Measurements from ENCODE around the gene KCNE1. TPM values are rescaled to one million over a fixed set of nuclear protein-coding genes. Genes with fewer than 3 reads are reported as not detected.

KCNE1 gene
- total RNA-seq, 1 donor from 2014 or later, result 0.40 TPM

DNA sequence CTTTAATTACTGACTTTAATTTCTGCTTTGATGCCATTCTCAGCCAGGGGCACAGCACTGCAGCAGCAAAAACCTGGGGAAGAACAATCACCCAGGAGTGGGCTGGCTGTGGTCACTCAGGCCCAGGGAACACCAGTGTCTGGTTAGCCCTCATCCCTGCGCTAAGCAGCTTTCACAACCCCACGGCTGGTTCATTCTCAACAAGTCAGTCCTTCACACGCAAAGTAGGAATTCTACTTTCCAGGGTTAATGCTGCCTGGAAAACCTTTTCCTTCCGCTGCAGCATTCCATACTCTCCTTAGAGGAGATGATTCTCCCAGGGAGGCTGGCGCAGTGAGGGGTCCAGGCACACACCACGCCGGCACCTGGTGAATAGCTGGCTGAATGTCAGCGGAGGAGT, 24.3 kb upstream of the KCNE1 start:
- DNase-seq (ENCODE audit: low read depth in 2 of 2), result no peak

DNA sequence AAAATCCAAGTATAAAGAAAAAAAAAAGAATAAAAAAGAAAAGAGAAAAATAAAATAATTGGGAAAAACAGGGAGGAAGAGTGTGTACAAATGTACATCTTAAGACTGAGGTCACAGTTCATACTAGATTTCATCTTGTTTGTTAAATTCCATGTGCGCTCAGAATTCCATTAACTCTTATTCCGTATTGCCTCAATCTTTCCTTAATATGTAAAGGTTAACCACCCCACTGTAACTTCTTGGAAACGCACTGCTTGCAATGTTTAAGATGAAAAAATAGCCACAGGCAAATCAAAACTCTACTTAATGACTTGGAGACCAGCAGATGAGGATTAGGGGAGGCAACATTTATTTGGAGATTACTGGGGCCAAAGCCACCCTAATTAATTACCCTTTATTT, 23.9 kb upstream of the KCNE1 start:
- no peak for DNase-seq (ENCODE audit: low read depth in 2 of 2)

DNA sequence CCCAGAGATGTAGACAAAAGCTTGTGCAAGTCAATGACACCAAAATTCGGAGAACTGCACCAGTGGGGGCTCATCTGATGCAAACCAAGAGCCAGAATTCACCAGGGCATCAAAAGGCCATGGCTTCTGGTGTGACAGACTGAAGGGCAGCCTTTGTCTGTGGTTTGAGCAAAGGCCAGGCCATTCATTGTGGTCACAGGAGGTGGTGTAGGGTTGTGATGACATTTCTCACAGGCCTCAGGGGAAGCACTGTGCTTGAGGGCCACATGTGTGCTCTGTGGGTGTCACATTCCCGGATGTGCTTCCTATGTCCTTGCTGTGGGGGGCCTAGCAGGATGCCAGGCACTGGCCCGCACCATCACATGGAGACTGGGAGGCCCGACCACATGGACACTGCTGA, 22.5 kb upstream of the KCNE1 start:
- no peak for DNase-seq (ENCODE audit: low read depth in 2 of 2)

DNA sequence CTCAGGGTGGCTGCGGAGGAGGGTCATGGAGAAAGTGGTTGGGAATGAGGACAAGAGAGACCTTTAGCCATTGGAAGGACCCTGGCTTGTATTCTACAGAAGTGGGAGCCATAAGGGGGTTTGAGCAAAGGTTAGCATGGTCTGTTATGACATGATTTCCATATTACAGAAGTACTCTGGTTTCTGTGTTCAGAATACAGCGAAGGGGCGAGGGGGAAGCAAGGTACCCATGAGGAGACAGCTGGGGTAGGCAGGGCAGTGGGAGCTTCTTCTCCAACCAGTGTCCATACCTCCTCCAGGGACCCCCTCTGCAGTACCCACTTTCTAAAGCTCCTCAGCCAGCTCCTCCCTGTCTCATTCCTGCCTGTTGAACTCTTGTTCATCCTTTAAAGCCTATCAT, 21.9 kb upstream of the KCNE1 start:
- DNase-seq (ENCODE audit: low read depth in 2 of 2), result no peak

DNA sequence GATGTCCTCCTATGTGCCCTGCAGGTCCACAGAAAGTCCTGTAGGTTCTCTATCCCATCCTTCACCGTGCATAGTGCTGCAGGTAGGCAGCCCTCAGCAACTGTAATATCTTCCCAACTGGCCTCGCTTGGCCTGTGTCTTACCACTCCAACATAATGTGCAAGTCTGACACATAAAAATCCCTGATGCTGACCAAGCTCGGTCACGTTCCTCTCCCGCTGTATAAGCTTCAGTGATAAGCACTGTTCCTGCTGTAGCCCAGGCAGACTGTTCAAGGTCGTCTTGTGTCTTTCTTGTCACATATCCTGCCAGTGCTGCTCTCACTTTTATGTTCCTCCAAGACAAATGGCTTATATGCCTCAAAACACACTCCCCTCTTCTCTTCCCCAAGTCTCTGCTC, 19.4 kb upstream of the KCNE1 start:
- no peak for DNase-seq (ENCODE audit: low read depth in 2 of 2)

DNA sequence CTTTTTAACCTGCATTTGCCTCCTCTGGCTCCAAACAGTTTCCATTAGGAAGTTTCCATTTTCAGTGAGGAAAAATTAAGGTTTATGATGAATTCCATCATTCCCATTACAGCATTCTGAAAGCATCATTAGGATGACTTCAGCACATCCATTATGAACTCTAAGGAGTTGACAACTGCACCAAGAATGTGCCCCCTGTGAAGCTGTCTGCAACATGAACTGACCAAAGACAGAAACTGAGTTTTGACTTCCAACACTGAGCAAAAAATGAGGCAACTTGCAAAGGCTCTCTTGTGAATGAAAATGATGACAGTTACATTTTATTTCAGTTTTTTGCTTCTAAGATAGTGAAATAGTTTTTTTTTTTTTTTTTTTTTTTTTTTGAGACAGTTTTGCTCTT, 18.3 kb upstream of the KCNE1 start:
- no peak for DNase-seq (ENCODE audit: low read depth in 2 of 2)

DNA sequence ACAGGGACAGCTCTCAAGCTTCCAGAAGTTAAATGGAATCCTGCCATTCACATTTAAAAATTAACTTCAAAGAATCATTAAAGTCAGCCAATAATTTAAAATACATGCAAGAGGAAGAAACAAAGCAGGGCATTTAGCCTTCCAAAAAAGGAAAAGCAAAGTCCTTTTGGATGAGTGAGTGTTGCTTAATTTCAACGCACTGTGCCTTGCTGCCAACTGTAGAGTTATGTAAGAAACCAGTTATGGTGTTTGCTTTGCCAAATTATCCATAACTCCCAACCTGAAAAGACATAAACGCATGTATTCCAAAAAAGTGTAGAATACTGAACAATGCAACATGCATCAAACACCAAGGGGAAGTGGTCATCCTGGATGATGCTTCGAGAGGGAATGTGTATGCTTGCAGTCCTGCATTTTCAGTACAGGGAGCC, 16.1 kb upstream of the KCNE1 start:
- DNase-seq (ENCODE audit: low read depth in 2 of 2), result no peak

DNA sequence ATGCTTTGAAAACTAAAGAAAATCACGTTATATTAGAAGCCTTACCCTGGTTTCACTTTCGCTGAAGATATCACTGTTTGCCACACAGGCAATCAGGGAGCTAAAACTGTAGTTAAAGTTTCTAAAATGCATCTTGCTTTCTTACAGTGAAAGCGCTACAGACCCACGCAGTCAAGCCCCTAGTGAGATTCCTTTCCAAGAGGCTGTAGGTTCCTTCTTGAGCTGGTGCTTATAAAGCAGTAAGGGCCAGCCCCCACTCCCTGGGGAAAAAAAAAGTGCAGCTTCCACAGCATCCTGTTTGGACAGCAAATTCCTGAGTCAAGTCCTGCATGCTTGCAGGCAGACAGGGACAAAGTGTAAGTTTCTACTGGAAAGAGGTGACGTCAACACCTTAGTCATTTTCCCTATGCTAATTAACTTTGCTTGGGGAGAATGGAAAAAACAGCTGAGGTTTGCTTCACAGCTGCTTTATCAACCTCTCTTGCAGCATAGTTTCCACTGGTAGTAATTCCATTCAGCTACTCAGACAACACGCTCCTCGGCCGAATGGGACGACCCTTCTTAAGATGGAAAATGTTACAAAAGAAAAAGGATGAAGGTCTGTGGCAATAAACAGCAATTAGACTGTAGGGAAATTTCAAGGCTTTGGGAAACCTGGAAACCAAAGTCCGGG, 14.7 kb upstream of the KCNE1 start:
- DNase-seq (ENCODE audit: low read depth in 2 of 2), result peak; percentile 96 to 100

DNA sequence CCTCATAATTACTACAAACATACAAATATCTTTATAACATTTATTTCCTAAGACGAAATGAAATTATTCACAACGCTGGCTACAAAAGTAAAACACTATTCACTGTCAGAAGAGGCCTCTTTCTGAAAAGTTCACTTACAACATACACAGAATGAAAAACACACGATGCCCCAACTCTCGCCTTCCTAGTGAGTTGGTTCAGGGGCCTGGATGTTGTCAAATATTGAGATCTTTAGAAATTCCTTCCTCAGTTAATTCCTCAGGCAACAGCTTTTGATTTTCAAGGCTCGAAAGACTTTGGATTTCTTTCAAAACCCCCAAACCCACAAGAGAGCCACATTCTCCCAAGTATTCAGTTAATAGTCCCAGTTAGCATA, 14.2 kb upstream of the KCNE1 start:
- peak; percentile 36 to 52 for DNase-seq (ENCODE audit: low read depth in 2 of 2)

DNA sequence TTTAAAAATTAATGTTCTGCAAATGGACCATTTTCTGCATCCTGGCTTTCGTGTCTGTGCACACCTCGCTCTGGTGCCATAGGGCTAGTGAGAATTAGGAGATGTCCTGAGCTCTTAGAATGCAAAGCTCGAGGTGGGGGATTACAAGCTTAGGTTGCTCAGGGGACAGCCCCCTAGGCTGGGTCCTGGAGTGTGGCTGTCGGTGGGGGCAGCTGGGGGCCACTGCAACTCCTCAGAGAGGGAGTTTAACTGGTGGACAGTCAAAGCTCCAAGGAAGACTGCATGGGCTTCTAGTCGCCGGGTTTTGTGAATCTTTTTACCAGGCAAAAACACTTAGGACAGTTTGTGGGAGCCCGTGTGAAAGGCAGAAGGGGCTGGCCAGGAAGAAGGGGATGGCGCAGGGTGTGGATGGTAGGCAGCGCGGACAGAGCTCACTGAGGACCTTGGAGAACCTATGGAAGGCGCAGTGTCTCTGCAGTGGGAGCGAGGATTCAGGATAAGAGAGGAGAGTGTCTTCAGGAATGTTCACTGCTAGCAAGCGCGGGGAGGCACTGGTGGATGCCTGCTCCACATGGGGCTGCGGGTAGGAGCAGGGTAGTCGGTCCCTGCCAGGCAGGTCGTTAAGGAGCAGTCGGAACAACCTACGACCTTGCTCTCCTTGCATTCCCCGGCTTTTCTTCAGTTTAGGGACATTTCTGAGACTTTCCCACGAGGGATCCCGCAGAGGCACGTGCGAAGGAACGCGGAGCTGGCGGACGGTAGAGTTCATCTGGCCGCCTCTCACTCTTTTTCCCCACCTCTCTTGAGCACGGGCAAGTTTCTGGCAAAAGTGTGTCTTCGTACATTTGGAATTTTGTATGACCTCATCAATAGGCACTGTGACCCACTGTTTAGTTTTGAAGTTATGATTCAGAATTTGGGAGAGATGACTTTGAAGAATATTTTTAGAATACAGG, 12.9 kb upstream of the KCNE1 start:
- DNase-seq (ENCODE audit: low read depth in 2 of 2), result peak; percentile 37 to 48

DNA sequence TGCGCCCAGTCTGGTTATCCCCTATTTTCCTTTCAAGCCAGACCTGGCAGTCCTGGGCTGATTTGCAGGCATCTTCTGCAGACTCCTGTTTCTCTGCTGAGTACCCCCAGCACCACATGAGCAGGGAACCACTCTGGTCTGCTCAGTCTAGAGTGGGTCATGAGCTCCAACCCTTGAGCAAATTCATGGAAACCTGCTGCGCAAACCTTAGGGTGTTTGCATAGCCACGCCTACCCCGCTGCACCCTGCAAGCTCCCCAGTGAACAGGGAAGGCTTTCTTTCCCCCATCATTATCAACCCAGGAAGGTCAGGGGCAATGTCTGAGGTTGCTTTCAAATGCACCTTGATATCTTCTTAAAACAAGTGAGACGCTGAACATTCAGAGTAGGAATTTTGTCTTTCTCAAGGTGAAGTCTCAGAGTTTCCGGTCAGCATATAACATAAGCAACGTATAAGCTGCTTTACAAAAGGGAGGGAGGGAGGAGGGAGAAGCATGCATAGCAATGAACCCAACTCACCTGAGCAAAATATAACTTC, 11.1 kb upstream of the KCNE1 start:
- DNase-seq (ENCODE audit: low read depth in 2 of 2), result no peak

DNA sequence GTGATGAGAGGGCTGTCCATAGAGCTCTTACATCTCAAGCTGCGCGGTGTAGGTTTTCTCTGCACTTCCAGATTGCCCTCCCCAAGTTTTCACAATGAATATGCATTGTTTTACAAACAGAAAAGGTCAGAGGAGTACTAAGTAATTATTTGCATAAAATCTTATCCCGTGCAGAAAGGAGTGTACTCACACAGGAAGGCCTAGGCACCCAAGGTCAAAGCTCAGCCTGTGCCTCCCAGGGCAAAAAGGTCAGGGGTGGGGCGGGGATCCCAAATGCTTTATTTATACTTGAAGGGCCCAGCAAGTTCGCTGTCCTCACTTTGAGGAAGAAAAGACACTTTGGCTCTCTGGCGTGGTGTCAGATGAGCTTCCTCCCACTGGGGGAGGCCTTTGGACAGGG, 10.3 kb upstream of the KCNE1 start:
- no peak for DNase-seq (ENCODE audit: low read depth in 2 of 2)

DNA sequence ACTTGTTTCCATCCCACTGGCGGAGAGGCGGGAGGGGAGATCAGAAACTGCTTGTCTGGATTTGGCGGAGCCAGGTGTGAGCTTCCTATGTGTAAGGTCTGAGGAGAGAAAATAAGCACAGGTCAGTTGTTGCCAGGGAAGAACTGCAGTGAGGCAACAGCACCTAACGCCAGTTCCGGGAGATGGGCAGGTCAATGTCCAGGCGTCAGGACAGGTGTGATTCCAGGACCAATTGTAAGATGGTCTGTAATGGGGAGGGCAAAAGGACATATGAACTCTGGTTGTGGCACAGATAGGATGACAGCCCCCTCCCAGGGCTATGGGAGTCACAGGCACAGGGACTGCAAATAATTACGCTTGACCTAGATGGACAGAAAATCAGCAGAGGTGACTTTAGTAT, 9.6 kb upstream of the KCNE1 start:
- DNase-seq (ENCODE audit: low read depth in 2 of 2), result no peak

DNA sequence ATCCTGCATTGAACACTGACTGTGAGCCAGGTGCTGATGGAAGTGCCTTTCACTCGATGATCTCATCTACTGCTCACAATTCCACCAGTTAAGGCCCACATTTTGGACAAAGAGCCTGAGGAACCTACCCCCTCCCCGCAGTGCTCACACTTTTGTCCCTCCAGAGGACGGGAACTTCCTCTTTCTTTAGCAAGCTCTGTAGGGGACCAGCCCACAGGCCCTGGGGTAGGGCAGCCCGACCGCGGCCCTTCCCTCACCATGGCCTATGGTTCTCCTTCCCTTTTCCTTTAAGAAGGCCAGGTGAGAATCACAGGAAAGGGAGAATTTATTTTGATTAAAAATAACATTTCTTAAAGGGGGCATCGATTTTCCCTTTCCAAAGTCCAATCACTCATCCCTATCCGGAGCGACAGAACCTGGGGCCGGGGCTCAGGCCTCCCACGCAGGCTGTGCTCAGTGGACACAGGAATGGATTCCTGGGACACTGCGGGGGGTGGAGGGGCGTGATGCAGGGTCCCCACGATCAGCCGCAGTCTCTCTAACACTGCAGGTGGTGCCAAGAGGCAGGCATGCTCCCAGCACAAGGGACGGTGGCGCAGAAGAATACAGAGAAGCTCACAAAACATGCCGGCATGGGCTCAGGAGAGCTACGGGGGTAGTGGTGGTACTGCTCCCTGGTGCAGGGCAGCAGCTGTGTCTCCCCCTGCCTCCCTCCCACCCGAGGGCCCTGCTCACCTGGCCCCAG, 8.9 kb upstream of the KCNE1 start:
- DNase-seq (ENCODE audit: low read depth in 2 of 2), result no peak

DNA sequence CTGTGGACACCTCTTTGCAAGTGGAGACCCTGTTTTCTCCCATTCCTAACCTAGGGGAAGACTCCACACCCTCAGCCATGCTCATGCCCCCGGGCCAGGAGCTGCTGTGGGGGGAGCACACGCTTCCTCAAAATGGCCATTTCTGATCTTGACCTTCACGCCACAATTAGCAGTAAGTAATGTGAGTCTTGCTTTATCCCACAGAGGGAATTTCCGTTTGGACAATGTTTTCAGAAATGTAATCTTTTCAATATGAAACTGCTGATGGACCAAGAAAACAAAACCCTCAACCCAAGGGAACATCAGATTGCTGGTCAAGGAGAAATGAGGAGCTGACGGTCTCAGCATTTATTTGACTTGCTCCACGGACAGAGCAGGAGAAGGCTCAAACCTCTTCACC, 8.3 kb upstream of the KCNE1 start:
- DNase-seq (ENCODE audit: low read depth in 2 of 2), result no peak

DNA sequence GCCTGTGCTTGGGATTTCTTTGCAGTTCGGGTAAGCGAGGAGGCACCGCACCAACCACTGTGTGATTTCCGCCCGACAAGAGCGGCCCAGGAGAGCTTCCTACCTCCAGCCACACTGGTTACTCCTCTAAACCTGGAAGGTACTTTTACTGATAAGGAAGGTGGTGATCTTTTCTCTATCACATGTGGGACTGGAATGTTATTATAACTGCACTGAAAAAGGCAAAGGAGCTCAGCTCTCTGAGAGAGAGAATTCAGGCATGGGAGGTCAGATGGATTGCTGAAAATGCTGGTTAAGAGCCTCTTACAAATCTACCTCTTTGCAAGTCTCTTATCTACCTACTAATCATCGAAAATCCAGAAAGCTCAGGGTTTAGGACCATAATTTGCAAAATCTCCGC, 7.7 kb upstream of the KCNE1 start:
- no peak for DNase-seq (ENCODE audit: low read depth in 2 of 2)

DNA sequence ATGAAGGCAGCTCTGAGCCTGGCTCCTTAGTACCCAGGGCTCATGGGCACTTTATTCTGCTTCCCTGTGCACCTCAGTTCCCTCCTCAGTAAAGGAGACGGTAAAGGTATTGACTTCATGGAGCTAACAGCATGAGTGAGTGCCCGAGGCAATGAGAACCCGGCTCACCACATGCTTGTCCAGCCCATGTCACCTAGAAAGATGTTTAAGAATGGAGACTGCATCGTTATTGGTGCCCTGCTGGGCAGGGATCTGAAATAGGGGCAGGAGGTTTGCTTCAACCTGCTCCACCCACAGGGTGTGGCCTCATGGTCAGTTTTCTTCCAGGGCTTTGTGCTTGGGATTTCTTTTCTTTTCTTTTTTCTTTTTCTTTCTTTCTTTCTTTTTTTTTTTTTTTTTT, 7.0 kb upstream of the KCNE1 start:
- no peak for DNase-seq (ENCODE audit: low read depth in 2 of 2)

DNA sequence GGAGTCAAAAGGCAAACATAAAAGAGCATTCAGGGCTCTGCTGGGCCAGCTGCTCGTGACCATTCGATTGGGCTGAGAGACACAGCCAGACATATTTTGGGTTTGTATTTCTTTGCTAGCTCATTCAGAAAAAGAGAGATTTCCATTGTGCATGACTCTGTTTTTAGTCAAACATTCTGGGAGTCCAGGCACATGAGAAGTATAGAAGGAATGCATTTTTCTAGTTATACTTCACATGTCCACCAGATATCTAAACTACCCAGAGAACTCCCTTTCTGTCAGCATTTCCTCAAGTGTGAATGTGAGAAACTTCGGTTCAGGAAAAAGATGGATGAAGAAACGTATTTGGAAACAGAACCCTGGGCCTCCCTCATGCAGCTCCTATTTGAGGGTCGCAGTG, 6.3 kb upstream of the KCNE1 start:
- DNase-seq (ENCODE audit: low read depth in 2 of 2), result no peak

DNA sequence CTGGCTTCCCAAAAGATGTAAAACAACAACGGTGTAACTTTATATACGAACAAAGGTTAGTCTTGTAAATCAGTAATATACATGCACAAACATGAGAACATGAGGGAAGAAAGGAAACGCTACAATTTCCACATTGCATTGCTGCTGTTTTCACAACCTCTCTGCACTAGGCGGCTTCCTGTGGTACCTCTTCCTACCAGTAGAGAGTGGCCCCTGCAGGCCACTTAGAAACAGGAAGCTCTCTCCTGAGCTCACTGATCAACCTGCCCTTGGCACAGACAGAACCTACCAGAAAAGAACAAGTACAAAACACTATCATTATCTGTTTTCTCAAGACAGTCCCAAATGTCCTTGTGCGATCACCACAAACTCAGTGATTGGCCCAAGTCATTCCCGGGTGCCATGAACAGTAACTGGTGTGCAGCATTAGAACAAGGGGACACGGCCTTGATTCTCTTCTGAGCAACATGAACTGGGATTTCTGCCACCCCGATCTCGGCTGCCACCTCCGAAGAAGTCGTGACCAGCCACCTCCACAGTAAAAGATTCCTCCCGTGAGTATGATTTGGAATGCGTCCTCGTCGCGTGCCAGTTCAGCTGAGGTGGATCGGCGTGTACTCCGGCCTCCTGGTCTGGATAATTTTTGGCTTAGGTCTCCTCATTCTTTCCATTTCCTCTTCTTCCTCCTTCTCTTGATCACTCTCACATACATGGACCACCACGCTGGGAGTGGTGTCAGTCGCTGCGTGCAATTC, 5.7 kb upstream of the KCNE1 start:
- peak; percentile 23 to 70 for DNase-seq (ENCODE audit: low read depth in 2 of 2)

DNA sequence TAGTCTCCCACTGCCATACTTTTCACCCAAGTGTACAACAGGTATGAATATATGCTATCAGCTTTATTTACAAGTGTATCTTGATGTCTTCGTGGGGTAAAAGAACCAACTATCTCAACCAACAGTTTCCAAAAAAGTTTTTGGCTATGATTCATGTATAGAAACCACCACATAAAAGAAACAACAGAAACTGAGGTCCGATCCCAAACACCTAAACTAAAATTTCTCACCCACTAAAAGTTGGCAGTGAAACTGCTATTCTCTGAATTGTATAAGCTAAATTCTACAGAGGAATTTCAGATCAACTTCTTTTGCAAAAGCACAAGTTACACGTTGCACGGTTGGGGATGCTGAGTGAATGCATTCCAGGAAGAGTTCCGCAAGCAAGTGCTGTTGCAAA, 5.0 kb upstream of the KCNE1 start:
- DNase-seq (ENCODE audit: low read depth in 2 of 2), result no peak

DNA sequence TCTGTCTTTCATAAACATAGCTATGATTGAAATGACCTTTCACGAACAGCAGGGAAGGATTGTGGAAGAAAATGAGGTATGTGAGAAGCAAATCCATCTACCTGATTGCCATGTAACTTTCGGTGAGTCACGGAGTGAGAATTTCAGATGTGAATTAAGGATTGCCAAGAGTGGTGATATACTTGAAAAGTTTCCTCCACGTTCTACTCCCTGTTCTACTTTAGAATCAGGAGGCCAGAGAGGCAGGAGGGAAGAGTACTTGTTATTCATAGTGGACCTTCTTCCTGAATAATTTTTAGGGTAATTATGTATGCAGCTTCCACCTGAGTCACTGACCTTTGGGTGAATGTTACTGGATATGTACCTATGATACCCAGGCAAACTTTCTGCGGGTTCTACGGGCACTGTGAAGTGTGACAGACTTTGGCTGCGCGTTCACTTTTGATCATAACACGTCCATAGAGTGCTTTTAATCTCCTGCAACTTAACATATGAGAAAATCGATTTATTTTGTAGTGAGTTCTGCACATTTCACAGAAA, 2.6 kb upstream of the KCNE1 start:
- DNase-seq (ENCODE audit: low read depth in 2 of 2), result no peak
